WTC11 (cell line): ENCODE measurements around the gene UNC93B1.

Experiments
- ATF3 ChIP-seq: sonication (generic); formaldehyde crosslinking; conservative IDR thresholded peaks from 2 replicates; pipeline ENCODE4 v1.8.1; 2022; ENCODE audit warnings: mild to moderate bottlenecking, missing genetic modification reagents
- CREB1 ChIP-seq: sonication (generic); formaldehyde crosslinking; IDR thresholded peaks from 2 replicates; pipeline ENCODE4 v1.8.0; 2023; ENCODE audit warnings: mild to moderate bottlenecking, missing genetic modification reagents
- ETV6 ChIP-seq: sonication (generic); formaldehyde crosslinking; IDR thresholded peaks from 2 replicates; pipeline ENCODE4 v1.8.1; 2022; ENCODE audit warnings: mild to moderate bottlenecking, missing genetic modification reagents
- MAX ChIP-seq: sonication (generic); formaldehyde crosslinking; IDR thresholded peaks from 2 replicates; pipeline ENCODE4 v1.8.0; 2022; ENCODE audit warnings: mild to moderate bottlenecking, missing genetic modification reagents
- TCF7 ChIP-seq: sonication (generic); formaldehyde crosslinking; IDR thresholded peaks from 2 replicates; pipeline ENCODE4 v1.8.0; 2022; ENCODE audit warnings: mild to moderate bottlenecking, low read depth, missing genetic modification reagents, moderate library complexity
- ZNF396 ChIP-seq: fragments of 250-450 bp; sonication (Bioruptor Pico); IDR thresholded peaks from 2 replicates; pipeline ENCODE4 v1.8.0; 2021; ENCODE audit warnings: mild to moderate bottlenecking, moderate library complexity, borderline replicate concordance
- TF ChIP-seq, protein P1 (sequence below): sonication (generic); formaldehyde crosslinking; IDR thresholded peaks from 2 replicates; pipeline ENCODE4 v1.8.1; 2022; ENCODE audit warnings: mild to moderate bottlenecking, moderate library complexity, missing genetic modification reagents
- TF ChIP-seq, protein P2 (sequence below): fragments of 200-600 bp; IDR thresholded peaks from 2 replicates; pipeline ENCODE4 v1.8.0; 2022; ENCODE audit warnings: antibody characterized with exemption

DNA sequence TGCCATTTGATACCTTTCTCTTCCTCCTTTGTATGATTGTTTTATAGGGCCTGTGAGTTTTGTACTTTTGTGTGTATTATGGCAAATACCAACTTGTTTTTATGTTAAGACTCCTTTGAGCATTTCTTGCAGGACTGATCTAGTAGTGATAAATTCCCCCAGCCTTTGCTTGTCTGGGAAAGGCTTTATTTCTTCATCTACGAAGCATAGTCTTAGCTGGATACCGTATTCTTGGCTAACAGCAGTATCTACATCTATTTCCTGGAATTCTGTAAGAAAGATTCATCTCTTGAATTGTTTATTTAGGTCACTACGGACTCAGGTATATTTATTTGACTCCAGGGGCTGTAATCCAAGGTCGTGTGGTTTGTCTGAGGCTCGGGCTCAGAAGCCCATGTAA, 20.6 kb upstream of the UNC93B1 start:
- TF ChIP-seq, protein P1, sequence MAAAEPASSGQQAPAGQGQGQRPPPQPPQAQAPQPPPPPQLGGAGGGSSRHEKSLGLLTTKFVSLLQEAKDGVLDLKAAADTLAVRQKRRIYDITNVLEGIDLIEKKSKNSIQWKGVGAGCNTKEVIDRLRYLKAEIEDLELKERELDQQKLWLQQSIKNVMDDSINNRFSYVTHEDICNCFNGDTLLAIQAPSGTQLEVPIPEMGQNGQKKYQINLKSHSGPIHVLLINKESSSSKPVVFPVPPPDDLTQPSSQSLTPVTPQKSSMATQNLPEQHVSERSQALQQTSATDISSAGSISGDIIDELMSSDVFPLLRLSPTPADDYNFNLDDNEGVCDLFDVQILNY (CRISPR knock-in tag): no peak
- no peak for TF ChIP-seq ETV6
- TF ChIP-seq, protein P2, sequence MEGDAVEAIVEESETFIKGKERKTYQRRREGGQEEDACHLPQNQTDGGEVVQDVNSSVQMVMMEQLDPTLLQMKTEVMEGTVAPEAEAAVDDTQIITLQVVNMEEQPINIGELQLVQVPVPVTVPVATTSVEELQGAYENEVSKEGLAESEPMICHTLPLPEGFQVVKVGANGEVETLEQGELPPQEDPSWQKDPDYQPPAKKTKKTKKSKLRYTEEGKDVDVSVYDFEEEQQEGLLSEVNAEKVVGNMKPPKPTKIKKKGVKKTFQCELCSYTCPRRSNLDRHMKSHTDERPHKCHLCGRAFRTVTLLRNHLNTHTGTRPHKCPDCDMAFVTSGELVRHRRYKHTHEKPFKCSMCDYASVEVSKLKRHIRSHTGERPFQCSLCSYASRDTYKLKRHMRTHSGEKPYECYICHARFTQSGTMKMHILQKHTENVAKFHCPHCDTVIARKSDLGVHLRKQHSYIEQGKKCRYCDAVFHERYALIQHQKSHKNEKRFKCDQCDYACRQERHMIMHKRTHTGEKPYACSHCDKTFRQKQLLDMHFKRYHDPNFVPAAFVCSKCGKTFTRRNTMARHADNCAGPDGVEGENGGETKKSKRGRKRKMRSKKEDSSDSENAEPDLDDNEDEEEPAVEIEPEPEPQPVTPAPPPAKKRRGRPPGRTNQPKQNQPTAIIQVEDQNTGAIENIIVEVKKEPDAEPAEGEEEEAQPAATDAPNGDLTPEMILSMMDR: no peak
- no peak for TF ChIP-seq ATF3 (CRISPR knock-in tag)
- no peak for TF ChIP-seq CREB1 (CRISPR knock-in tag)
- TF ChIP-seq TCF7 (CRISPR knock-in tag): no peak
- no peak for TF ChIP-seq MAX (CRISPR knock-in tag)
- no peak for TF ChIP-seq ZNF396 (CRISPR knock-in tag)
